Neural cell (in vitro differentiated cells): ENCODE data around the gene CDH20. TPM values are rescaled to one million over a fixed set of nuclear protein-coding genes. Genes with fewer than 3 reads are reported as not detected.

Source experiments
- H2AFZ ChIP-seq: fragments of 200-600, 300-800 bp; sonication (generic), shearing (Covaris generic); 2 replicates; pipeline ENCODE4 v1.6.0; 2014; ENCODE audit warnings: low read depth, mild to moderate bottlenecking, antibody characterized with exemption, low read length, moderate library complexity
- H3F3A ChIP-seq: fragments of 200-600 bp; shearing (Covaris generic); 2 replicates; pipeline ENCODE4 v1.6.1; 2016; ENCODE audit warnings: mild to moderate bottlenecking, moderate library complexity, mixed read lengths, antibody characterized with exemption, low read length; ENCODE audit not compliant: insufficient read depth, poor library complexity, severe bottlenecking
- H3K27ac ChIP-seq: fragments of 200-600, 300-800 bp; sonication (generic), shearing (Covaris generic); 2 replicates; pipeline ENCODE4 v1.5.1; 2014; ENCODE audit warnings: mild to moderate bottlenecking, low read length, moderate library complexity
- H3K27me3 ChIP-seq: fragments of 300-800, 200-600 bp; sonication (generic), shearing (Covaris generic); 2 replicates; pipeline ENCODE4 v1.6.0; 2014; ENCODE audit warnings: mild to moderate bottlenecking, low read depth, low read length, moderate library complexity; ENCODE audit not compliant: insufficient read depth
- H3K36me3 ChIP-seq: fragments of 300-800, 200-600 bp; sonication (generic), shearing (Covaris generic); 2 replicates; pipeline ENCODE4 v1.5.1; 2014; ENCODE audit warnings: mild to moderate bottlenecking, antibody characterized with exemption, low read length, moderate library complexity; ENCODE audit not compliant: insufficient read depth
- H3K4me2 ChIP-seq: fragments of 300-800, 200-600 bp; sonication (generic), shearing (Covaris generic); 2 replicates; pipeline ENCODE4 v1.6.0; 2014; ENCODE audit warnings: mild to moderate bottlenecking, low read length
- H3K4me3 ChIP-seq: fragments of 300-800, 200-600 bp; sonication (generic), shearing (Covaris generic); 2 replicates; pipeline ENCODE4 v1.5.1; 2014; ENCODE audit warnings: mild to moderate bottlenecking, low read length, moderate library complexity
- H3K79me2 ChIP-seq: fragments of 200-600 bp; shearing (Covaris generic); replicated peaks from 2 replicates; pipeline ENCODE4 v1.6.0; 2014; ENCODE audit warnings: mild to moderate bottlenecking, low read length, moderate library complexity; ENCODE audit not compliant: insufficient read depth
- H3K9ac ChIP-seq: fragments of 300-800, 200-600 bp; sonication (generic), shearing (Covaris generic); 2 replicates; pipeline ENCODE4 v1.6.1; 2016; ENCODE audit warnings: mild to moderate bottlenecking, low read length, mixed read lengths
- H3K9me2 ChIP-seq: fragments of 200-600 bp; shearing (Covaris generic); 2 replicates; pipeline ENCODE4 v1.6.1; 2016; ENCODE audit warnings: mild to moderate bottlenecking, low read length, mixed read lengths; ENCODE audit not compliant: insufficient read depth
- H3K9me3 ChIP-seq: fragments of 200-600, 300-800 bp; sonication (generic), shearing (Covaris generic); 2 replicates; pipeline ENCODE4 v1.6.1; 2016; ENCODE audit warnings: mild to moderate bottlenecking, mixed run types, low read length, moderate library complexity, mixed read lengths
- H4K20me1 ChIP-seq: fragments of 200-600 bp; shearing (Covaris generic); 2 replicates; pipeline ENCODE4 v1.6.1; 2016; ENCODE audit warnings: mild to moderate bottlenecking, mixed run types; ENCODE audit not compliant: insufficient read depth
- CTCF ChIP-seq: fragments of 450-650 bp; IDR thresholded peaks from 2 replicates; pipeline ENCODE4 v1.5.1; 2014; ENCODE audit warnings: antibody characterized with exemption, mild to moderate bottlenecking, moderate library complexity; ENCODE audit not compliant: poor library complexity, severe bottlenecking
- EP300 ChIP-seq: fragments of 450-650 bp; conservative IDR thresholded peaks from 2 replicates; pipeline ENCODE4 v1.6.1; 2014; ENCODE audit warnings: antibody characterized with exemption, mild to moderate bottlenecking, moderate library complexity; ENCODE audit not compliant: poor library complexity, severe bottlenecking
- EZH2 ChIP-seq: fragments of 200-600, 300-800 bp; shearing (Covaris generic), sonication (generic); IDR thresholded peaks from 2 replicates; pipeline ENCODE4 v1.6.1; 2014; ENCODE audit warnings: antibody characterized with exemption, low read length, borderline replicate concordance, mild to moderate bottlenecking; ENCODE audit not compliant: insufficient read depth, poor library complexity, severe bottlenecking
- MXI1 ChIP-seq: fragments of 450-650 bp; conservative IDR thresholded peaks from 2 replicates; pipeline ENCODE4 v1.6.1; 2014; ENCODE audit warnings: antibody characterized with exemption, mild to moderate bottlenecking; ENCODE audit not compliant: poor library complexity, severe bottlenecking
- POLR2AphosphoS5 ChIP-seq: IDR thresholded peaks from 2 replicates; pipeline ENCODE4 v1.6.1; 2012
- RAD21 ChIP-seq: fragments of 450-650 bp; conservative IDR thresholded peaks from 2 replicates; pipeline ENCODE4 v1.6.1; 2014; ENCODE audit warnings: antibody characterized with exemption, mild to moderate bottlenecking, moderate library complexity
- SMC3 ChIP-seq: fragments of 450-650 bp; conservative IDR thresholded peaks from 2 replicates; pipeline ENCODE4 v1.6.1; 2014; ENCODE audit warnings: antibody characterized with exemption, mild to moderate bottlenecking, moderate library complexity; ENCODE audit not compliant: poor library complexity
- TAF1 ChIP-seq: IDR thresholded peaks from 2 replicates; pipeline ENCODE4 v1.6.1; 2012; ENCODE audit warnings: low read depth
- polyA plus RNA-seq: library from polyadenylated mRNA; depleted of rRNA; stranded (reverse); fragments of >200 nt; gene quantifications from 2 replicates; pipeline ENCODE4 v1.2.3, GENCODE V29; 2014
- TF ChIP-seq, protein P1 (sequence below): IDR thresholded peaks from 2 replicates; pipeline ENCODE4 v1.6.1; 2012; ENCODE audit warnings: borderline replicate concordance

The CDH20 gene
- polyA plus RNA-seq, 1 donor from 2014 or later: 1.7 TPM

- Histone ChIP-seq H3K4me2 (no peak overlapping the region), H3K9me3 (no peaks in the 10 kb centered on the region), H3K4me3 (no peak overlapping the region), H3K27me3 (no peaks in the 10 kb centered on the region), H3F3A (no peaks in the 10 kb centered on the region), H3K9ac (no peak overlapping the region), H3K9me2 (no peaks in the 10 kb centered on the region), H3K79me2 (peaks cover 19% of the 10 kb centered on the region), H3K36me3 (no peaks in the 10 kb centered on the region), H3K27ac (no peak overlapping the region), H4K20me1 (no peaks in the 10 kb centered on the region), H2AFZ (no peak overlapping the region)
- TF ChIP-seq EP300: no peak
- no peak for TF ChIP-seq EZH2
- TF ChIP-seq CTCF: no peak
Measured at GRCh38 chr18:61474341-61474740, 141.1 kb downstream of the CDH20 start.

- peaks cover 20% of the 10 kb centered on the region for H3K79me2 ChIP-seq
- TF ChIP-seq MXI1 (no peak), RAD21 (no peak), SMC3 (no peak), CTCF (no peak), POLR2AphosphoS5 (no peak), TAF1 (no peak), EZH2 (no peak), EP300 (no peak)
- TF ChIP-seq, protein P1, sequence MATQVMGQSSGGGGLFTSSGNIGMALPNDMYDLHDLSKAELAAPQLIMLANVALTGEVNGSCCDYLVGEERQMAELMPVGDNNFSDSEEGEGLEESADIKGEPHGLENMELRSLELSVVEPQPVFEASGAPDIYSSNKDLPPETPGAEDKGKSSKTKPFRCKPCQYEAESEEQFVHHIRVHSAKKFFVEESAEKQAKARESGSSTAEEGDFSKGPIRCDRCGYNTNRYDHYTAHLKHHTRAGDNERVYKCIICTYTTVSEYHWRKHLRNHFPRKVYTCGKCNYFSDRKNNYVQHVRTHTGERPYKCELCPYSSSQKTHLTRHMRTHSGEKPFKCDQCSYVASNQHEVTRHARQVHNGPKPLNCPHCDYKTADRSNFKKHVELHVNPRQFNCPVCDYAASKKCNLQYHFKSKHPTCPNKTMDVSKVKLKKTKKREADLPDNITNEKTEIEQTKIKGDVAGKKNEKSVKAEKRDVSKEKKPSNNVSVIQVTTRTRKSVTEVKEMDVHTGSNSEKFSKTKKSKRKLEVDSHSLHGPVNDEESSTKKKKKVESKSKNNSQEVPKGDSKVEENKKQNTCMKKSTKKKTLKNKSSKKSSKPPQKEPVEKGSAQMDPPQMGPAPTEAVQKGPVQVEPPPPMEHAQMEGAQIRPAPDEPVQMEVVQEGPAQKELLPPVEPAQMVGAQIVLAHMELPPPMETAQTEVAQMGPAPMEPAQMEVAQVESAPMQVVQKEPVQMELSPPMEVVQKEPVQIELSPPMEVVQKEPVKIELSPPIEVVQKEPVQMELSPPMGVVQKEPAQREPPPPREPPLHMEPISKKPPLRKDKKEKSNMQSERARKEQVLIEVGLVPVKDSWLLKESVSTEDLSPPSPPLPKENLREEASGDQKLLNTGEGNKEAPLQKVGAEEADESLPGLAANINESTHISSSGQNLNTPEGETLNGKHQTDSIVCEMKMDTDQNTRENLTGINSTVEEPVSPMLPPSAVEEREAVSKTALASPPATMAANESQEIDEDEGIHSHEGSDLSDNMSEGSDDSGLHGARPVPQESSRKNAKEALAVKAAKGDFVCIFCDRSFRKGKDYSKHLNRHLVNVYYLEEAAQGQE: no peak
- H3K4me2 ChIP-seq: no peak overlapping the region
- H2AFZ ChIP-seq: no peak overlapping the region
- H4K20me1 ChIP-seq: no peaks in the 10 kb centered on the region
- H3K9me2 ChIP-seq: no peaks in the 10 kb centered on the region
- no peaks in the 10 kb centered on the region for H3K36me3 ChIP-seq
- no peak overlapping the region for H3K27ac ChIP-seq
- H3K9me3 ChIP-seq: no peaks in the 10 kb centered on the region
- H3K4me3 ChIP-seq: no peak overlapping the region
- no peaks in the 10 kb centered on the region for H3F3A ChIP-seq
- no peak overlapping the region for H3K9ac ChIP-seq
- no peaks in the 10 kb centered on the region for H3K27me3 ChIP-seq
Measured at GRCh38 chr18:61474918-61475317, 141.7 kb downstream of the CDH20 start.
